RPMI8226 (cell line): ENCODE measurements around the gene CYFIP2.

ENCODE experiments used
- DNase-seq: peaks from one replicate; pipeline ENCODE4 v3.0.0-alpha.2; 2015

CYFIP2 gene

DNA sequence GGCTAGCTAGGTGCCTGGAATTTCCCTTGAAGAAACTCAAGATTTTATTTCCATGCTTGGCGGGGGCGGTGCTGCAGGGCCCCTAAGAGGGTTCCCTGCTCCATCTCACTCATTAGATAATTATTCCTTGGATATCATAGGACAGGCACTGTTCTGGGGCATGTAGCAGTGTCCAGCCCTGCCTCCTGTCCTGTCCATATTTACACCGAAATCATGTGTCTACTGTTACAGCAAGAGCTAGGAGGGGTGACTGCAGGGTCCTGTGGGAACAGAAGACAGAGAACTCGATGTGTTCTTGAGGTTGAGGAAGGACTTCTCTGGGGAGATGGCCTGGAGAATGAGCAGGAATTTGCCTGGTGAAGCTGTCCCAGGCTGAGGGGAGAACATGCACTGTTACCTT, 96.6 kb downstream of the CYFIP2 start:
- DNase-seq, result no peak

DNA sequence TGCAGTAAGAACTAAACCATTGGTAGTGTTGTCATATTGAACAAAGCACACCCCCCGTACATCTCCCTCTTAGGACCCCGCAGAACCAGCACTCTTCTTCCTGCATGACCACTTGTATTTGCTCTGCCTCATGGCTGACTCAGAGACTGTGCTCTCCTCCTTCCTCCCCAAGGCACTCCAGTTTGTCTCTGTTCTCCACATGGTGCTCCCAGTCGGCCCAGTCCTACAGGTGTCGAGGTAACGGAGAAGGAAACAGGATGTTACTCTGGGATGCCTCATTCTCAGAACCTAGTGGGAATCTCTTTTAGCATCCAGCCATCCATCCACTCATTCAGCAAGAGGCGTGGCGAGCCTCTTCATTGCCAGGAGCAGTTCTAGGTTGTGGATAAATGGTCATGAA, 97.1 kb downstream of the CYFIP2 start:
- DNase-seq, result no peak

DNA sequence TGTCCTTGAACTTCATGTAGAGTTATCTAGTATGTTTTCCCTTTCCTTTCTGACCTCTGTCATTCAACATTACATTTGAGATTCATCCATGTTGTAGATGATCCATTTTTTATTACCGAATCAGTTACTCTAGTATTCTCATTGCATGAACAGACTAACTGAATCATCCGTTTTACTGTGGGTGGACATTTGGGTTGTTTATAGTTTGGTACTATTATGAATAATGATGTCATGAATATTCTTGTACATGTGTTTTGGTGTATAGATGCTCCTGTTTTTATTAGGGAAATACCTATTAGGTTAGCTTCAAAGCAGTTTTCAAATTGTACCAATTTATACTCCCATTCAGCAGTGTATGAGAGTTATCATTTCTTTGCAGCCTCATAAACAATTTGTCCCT, 99.8 kb downstream of the CYFIP2 start:
- no peak for DNase-seq

DNA sequence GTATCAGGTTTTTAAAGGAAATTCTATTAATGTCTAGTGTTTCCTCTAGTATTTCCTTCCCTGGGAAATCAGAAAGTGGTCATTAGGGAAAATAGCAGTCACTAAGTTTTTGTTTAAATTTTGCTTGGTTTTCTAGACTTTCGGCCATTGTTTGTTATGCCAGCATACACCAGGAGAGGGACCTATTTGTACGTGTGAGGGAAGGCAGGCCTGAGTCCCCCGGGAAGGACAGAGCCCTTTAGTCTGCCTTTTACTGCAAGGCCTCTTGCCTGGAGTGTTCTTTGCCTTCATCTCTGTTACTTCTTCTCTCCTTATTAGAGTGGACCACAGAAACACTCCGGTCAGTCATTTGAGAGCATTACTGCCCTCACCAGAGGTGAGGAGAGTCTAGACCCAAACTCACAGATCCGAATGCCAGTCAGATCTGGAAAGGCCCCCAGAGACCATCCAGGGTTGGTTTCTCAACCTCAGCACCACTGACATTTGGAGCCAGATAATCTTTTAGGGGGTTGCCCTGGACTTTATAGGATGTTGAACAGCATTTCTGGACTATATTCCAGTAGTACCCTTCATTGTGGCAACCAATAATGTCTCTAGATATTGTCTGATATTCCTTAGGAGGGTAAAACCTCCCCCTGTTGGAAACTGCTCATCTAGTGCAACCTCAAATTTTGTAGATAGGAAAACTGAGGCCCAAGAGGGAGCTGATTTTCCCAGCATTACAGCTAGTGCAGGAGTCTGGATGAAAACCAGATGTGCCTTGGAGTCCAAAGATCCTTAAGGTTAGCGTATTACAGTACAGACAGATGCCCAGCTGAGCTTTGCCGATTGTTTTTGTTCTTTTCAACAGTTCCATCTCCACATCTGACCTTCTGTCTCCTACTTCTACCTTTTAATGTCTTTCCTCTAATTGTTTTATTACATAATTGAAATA, 101.1 kb downstream of the CYFIP2 start:
- no peak for DNase-seq

DNA sequence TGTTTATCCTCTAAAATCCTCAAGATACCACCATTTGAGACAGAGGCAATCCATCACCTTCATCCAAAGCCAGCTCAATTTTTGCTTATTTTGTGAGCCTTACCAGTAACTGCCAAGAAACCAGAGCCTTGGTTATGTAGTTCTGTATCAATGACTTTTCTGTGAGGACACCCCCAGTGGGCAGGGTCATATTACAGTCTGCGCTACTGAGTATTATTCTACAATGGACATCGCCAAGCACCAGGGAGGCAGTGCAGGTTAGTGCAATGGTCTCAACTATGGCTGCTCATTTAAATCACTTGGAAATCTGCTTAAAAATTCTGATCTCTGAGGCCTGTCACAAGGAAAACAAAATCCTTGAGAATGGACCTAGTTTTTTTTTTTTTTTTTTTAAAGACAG, 103.6 kb downstream of the CYFIP2 start:
- no peak for DNase-seq

DNA sequence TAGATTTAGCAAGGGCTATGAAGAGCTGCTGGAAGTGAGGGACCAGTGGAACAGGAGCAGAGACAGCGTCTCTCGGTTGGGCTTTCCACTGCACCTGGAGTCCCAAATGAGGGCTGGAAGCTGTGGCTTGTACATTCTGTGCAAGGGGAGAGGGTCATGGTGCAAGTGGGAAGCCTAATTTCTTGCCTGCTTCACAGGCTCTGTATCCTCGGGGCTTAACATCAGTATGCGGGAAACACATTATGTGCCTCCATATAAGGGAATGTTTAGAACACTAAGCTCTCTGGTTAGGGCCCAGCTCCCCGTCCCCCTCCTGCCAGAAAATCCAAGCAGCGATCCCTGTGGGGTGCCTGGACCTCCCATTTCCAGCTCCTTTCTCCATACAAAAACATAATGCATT, 105.0 kb downstream of the CYFIP2 start:
- no peak for DNase-seq

DNA sequence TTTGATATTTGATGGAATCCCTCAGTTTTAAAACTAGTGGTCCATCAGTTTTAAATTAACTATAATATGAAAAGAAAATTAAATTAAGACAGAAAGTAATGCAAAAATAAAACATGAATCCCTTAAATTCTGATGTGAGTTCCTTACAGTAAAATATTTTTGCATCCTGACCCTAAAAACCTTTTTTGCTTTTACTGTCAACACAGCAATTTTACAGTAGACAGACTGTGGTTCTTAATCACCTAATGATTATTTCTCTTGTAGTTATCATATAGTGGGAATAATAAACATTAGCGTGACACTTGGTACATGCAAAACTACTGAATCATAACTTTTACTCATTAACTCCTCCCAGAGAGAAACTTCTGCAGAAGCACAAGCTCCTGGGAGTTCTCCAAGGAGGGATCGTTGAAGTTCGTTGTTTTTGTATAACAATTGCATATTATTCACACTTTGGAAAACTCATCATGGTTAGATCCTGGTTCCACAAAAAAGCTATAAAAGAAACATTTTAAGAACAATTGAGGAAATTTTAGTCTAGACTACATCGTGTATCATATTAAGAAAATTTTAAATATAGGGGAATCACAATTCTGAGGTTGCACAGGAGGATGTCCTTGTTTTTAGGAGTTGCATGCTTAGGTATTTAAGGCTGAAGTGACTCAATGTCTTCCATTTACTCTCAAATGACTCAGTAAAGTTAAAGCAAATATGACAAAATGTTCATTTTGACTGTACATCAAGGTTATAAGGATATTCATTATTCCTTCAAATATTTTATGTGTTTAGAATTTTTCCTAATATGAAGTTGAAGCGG, 105.9 kb downstream of the CYFIP2 start:
- no peak for DNase-seq

DNA sequence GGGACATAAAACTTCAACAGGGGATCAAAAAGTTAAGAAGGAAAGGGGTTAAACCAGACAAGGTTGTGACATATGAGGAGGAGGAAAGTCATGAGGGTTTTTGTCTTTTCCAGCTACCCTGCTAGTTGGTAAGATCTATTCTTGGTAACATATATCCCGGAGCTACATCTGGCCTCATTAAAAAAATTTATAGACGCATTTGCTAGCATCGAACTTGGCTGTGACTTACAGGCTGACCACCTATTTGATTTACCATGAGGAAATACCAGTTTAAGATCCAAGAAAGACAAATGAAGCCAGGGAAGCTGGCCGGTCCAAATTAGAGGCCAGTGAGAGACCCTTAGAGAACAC, 106.5 kb downstream of the CYFIP2 start:
- DNase-seq, result no peak

DNA sequence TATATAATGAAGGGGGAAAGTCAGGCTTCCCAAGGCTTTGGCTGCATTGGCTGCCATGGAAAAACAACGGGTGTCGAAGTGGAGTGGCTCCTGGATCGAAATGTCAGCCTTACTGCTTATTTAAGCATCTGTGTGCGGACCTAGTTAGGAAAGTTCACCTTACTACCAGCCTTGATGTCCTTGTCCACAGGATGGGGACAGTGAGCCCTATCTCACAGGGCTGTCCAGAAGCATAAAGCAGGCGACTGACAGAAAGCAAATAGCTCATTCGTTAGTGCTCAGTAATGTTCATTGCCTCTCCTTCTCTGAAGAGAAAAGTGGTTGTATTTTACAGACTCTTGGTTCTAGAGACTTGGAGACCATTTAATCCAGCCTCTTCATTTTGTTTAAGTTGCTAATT, 112.6 kb downstream of the CYFIP2 start:
- DNase-seq, result no peak

DNA sequence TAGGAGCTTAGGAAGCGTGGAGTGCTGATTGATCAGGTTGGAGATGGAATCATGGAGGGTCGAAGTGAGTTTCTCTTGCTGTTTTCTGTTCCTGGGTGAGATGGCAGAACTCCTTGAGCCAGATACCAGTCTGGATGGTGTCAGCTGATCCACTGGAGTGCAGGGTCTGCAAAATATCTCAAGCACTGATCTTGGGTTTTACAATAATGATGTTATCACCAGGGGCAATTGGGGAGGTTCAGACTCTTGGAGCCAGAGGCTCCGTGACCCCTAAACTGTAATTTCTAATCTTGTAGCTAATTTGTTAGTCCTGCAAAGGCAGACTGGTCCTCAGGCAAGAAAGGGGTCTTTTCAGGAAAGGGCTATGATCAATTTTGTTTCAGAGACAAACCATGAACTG, 114.1 kb downstream of the CYFIP2 start:
- DNase-seq, result no peak

DNA sequence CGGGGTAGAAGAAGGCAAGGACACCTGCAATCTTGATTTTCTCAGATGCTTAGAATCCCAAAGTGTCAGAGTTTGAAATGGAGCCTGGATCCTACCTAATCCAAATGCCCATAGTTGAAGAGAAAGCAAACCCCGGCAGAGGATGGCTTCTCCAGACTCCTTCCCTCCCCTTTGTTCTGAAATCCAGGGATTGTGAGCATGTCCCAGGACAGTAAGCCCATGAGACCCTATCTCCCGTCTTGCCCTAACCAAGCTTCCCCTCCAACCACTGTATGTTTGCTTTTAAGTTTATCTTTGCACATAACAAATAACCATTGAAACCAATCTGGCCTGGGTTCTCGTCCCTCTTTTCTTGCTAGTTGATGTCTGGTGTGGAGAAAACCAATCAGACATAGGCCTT, 115.8 kb downstream of the CYFIP2 start:
- DNase-seq, result no peak

DNA sequence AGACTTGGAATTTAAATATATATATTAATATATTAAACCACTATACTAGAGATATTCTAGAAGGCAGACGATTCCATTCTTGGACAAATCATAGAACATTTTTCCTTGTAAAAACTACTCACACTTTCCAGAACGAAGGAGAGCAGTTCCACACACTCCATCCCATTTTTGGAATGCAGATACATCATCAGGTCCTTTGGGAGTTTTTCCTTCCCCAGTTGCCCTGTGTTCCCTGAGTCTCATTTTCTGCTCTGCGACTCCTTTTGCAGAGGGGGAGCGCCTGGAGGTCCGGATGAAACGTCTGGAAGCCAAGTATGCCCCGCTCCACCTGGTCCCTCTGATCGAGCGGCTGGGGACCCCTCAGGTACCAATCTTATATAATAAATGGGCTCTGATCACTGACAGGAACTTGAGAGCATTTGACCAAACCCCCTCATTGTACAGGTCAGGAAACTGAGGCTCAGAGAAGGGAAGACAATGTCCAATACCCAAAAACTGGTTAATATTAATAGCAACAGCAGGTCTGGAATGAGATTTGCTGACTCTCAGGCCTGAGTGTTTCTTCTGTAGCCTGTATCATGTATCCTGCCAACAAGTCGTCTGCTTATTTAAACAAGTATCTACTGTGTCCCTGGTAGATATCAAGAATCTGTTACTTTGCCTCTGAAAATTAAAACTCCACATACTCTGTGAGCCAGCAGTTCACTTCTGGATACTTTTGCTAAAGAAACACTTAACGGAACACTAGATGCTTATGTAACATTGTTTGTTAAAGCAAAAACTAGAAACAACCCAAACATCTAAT, 117.3 kb downstream of the CYFIP2 start:
- DNase-seq, result no peak

DNA sequence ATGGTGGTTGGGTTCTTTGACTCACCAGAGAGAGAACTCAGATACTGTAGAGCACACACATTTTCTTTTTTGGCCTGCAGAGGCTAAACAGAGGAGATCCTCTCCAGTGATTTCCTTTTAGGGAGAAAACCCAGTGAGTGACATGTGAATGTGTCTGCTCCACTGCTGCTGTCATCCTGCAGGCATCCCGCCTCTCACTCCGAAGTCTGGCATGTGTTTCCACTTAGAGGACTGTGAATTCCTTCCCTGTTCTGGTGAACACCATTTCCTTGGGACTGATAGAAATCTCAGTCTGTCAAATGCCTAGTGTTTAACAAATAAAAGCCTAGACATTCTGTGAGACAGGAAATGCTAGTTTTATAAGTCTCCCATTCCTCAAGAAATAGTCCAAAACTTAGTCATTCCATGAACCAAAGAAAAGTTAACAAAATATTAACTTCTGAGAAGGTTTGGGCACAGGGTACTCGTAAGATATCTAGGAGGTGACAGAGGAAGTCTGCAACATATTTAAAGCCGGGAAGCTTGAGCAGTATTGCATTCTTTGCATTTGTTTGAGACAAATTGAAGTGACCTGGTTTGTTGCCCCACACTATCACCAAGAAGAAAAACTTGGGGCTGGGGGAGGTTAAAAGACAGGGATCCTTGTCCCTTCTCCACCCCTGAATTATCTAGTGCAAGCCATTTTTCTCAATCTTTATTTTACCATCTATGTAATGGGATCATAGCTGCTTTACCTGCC, 119.2 kb downstream of the CYFIP2 start:
- no peak for DNase-seq

DNA sequence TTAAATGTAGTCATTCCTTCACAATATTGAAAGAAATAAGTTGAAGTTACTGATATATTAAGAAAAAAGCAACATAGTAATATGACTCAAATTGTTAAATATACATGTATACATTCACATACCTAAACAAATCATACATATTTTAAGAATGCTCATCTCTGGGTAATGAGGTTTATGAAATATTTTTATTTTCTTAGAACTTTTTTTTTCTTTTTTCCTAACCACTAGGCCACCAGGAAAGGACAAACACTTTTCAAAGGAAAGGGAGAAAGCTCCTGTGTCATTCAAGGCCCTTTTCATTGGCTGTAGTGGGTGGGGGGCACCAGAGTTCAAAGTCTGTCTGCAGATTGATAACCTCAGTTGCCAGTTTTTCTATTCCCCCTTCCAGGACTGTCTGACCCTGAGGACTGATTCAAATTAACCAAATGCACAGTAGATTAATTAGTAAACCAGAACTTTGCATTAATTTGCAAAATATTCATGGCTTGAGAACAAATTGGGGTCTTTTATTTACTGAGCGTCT, 121.2 kb downstream of the CYFIP2 start:
- no peak for DNase-seq

DNA sequence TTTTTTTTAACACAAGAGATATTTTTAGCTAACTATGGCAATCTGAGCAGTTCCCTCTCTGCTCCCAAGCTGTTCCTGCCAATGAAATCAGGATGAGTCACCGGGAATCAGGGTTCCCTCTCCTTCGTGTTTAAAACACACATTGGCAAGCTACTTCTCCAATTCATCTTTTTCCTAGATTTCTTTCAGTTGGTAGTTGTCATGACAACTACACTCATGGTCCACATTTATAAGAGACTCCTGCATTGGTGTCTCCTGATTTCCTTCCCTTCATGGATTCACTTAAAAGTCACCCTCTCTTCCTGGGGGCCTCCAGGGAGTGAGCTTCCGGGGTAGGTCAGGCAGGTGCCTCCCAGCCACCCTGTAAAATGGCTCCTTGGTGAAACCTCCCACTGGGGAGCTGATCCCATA, 121.8 kb downstream of the CYFIP2 start:
- no peak for DNase-seq

DNA sequence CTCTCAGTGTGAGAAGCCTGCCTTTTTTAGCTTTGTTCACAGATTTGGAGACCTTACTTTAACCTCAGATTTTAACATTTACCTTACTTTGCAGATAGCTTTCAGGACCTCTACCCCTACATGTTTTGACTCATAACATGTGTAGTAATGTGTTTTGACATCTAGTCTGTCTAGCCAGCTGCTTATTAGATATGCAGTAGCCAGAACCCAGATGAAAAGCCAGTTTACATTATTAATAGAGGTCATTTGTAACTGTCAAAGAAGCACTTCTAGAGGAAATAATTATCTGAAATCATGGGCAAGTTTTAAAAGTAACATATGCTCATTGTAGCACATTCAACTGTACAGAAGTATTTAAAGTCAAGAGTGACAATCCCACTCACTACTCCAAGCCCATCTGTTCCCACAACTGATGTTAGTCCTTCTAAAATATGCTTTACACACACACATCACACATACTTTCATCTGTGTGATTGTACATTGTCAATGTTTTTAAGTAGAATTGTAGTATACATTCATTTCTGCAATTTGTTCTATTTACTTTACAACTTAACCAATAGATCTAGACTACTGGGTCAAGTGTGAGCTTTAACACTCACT, 122.3 kb downstream of the CYFIP2 start:
- no peak for DNase-seq

DNA sequence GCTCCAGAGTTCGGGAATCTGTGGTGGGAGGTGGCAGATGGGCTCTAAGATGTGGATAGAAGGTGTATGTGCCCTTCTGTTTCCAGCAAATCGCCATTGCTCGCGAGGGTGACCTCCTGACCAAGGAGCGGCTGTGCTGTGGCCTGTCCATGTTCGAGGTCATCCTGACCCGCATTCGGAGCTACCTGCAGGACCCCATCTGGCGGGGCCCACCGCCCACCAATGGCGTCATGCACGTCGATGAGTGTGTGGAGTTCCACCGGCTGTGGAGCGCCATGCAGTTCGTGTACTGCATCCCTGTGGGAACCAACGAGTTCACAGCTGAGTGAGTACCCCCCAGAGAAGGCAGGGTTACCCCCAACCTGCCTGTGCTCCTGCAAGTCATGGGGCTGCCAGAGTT, 123.2 kb downstream of the CYFIP2 start:
- no peak for DNase-seq

DNA sequence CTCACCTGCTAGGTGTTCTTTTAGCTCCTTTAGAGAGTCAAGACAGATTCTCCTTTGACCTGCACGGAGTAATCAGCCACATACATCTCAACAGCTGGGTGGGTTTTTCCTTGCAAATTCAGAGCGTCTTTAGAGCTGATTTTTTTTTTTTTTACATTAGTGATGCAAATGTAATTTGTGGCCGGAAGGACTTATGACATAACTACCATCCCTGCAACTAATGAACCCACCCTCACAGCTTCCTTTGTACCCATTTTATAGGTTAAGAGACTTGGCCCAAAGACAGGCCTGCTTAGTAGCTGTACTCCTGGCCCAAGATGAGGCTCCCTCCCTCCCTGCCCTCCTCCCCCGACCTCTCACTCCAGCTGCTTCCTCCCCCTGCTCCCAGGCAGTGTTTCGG, 124.2 kb downstream of the CYFIP2 start:
- no peak for DNase-seq

DNA sequence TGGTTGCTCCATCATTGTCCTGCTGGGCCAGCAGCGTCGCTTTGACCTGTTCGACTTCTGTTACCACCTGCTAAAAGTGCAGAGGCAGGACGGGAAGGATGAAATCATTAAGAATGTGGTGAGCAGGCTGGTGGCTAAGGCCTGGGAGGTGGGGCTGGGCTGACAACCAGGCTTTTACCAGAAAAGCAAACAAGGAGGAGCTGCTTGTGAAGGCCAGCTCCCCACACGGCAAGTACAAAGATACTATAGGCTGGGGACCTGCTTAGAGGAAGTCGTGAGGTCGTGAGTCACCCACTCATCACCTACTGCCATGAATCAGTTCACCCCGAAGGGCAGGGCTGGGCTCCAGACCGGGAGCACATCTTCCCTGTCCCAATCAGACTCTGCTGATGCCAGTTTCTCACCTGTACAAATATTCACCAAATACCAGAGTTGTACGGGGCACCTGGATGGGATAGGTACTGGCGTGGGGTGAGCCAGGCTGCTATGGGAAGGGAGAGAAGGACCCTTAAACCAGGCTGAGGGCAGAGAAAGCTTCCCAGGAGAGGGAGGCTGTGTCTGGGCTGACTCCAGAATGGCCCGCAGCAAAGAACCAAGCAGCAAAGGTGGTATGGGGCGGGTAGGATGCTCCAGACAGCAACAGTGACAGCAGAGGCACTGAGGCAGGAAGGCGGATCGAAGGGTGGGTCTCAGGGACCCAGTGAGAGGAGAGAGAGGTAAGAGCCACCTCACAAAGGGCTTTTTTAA, 124.8 kb downstream of the CYFIP2 start:
- DNase-seq, result no peak

DNA sequence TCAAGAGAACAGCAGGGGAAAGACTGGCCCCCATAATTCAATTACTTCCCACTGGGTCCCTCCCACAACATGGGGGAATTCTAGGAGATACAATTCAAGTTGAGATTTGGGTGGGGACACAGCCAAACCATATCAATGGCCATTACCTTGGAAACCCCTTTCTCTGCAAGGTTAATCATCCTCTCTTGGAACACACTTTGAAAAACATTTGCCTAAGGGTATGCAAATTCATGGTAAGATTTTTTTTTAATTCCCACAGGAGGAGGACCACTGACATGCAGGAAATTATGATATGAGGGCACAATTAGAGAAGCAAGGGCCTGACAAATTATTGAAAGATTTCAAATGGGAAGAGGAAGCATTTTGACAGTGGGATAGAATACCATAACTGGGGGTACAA, 132.4 kb downstream of the CYFIP2 start:
- no peak for DNase-seq
